Measurements from ENCODE around the gene PPFIBP1.

DNA sequence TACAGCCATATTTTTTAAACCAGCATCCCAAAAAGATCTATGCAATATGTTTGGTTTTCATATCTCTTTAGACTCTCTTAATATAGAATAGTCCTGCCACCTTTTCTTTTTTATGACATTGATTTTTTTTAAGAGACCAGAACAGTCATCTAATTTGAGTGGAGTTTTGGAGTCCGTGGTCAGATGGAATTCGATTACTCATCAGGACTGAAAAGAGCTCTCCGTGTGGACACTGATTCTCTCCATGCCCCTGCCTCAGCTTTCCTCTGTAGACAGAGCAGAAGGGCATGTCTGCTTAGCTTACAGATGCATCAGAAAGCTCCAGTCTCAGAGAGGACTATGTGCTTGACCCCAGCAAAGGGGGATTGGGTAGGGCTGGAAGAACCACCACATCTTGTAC, 49.7 kb upstream of the PPFIBP1 start:
- TF ChIP-seq, protein P1, sequence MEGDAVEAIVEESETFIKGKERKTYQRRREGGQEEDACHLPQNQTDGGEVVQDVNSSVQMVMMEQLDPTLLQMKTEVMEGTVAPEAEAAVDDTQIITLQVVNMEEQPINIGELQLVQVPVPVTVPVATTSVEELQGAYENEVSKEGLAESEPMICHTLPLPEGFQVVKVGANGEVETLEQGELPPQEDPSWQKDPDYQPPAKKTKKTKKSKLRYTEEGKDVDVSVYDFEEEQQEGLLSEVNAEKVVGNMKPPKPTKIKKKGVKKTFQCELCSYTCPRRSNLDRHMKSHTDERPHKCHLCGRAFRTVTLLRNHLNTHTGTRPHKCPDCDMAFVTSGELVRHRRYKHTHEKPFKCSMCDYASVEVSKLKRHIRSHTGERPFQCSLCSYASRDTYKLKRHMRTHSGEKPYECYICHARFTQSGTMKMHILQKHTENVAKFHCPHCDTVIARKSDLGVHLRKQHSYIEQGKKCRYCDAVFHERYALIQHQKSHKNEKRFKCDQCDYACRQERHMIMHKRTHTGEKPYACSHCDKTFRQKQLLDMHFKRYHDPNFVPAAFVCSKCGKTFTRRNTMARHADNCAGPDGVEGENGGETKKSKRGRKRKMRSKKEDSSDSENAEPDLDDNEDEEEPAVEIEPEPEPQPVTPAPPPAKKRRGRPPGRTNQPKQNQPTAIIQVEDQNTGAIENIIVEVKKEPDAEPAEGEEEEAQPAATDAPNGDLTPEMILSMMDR (conservative IDR thresholded peaks at IDR 0.05; ENCODE audit: low read depth, low read length): no peak
- TF ChIP-seq, protein P2, sequence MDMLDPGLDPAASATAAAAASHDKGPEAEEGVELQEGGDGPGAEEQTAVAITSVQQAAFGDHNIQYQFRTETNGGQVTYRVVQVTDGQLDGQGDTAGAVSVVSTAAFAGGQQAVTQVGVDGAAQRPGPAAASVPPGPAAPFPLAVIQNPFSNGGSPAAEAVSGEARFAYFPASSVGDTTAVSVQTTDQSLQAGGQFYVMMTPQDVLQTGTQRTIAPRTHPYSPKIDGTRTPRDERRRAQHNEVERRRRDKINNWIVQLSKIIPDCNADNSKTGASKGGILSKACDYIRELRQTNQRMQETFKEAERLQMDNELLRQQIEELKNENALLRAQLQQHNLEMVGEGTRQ (IDR thresholded peaks at IDR 0.05; ENCODE audit: low read depth, low read length): no peak
- TF ChIP-seq RFX5 (IDR thresholded peaks at IDR 0.05; ENCODE audit: low read depth, low read length) (no peak), POLR2A (IDR thresholded peaks at IDR 0.05; ENCODE audit: low read depth, low read length) (no peak), MAZ (IDR thresholded peaks at IDR 0.05; ENCODE audit: borderline replicate concordance, low read depth, low read length) (no peak), CHD1 (IDR thresholded peaks at IDR 0.05; ENCODE audit: low read depth, low read length) (no peak), CEBPB (IDR thresholded peaks at IDR 0.05; ENCODE audit: low read depth, low read length) (no peak), MXI1 (IDR thresholded peaks at IDR 0.05; ENCODE audit: borderline replicate concordance, low read depth, low read length) (no peak), BHLHE40 (IDR thresholded peaks at IDR 0.05; ENCODE audit: low read depth, low read length) (no peak), RAD21 (IDR thresholded peaks at IDR 0.05; ENCODE audit: low read length) (no peak)
- TF ChIP-seq, protein P3, sequence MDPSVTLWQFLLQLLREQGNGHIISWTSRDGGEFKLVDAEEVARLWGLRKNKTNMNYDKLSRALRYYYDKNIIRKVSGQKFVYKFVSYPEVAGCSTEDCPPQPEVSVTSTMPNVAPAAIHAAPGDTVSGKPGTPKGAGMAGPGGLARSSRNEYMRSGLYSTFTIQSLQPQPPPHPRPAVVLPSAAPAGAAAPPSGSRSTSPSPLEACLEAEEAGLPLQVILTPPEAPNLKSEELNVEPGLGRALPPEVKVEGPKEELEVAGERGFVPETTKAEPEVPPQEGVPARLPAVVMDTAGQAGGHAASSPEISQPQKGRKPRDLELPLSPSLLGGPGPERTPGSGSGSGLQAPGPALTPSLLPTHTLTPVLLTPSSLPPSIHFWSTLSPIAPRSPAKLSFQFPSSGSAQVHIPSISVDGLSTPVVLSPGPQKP (IDR thresholded peaks at IDR 0.05; ENCODE audit: borderline replicate concordance, low read depth, low read length): no peak

Measured in IMR-90 (cell line).